Esophagus muscularis mucosa (tissue), 4 donors: Measurements from ENCODE around the gene SLC45A3. TPM values are rescaled to one million over a fixed set of nuclear protein-coding genes. Genes with fewer than 3 reads are reported as not detected.

Source experiments
- DNase-seq: peaks from one replicate; pipeline ENCODE4 v3.0.0-alpha.2; 2017; ENCODE audit errors: extremely low spot score
- H3K27ac ChIP-seq, 4 donors: fragments of 200-600 bp; sonication (generic); replicated peaks in 1 of 4; 1 replicate in 3 of 4; 2 replicates in 1 of 4; pipeline ENCODE4 v1.5.1; 2016 to 2019; ENCODE audit warnings: mild to moderate bottlenecking in 1 of 4
- H3K27me3 ChIP-seq, 4 donors: fragments of 200-600 bp; sonication (generic); one replicate each; pipeline versions ENCODE4 v1.5.1 to v1.6.0; 2016 to 2019
- H3K36me3 ChIP-seq, 4 donors: fragments of 200-600 bp; sonication (generic); one replicate each; pipeline ENCODE4 v1.5.1; 2016 to 2019
- H3K4me1 ChIP-seq, 4 donors: fragments of 200-600 bp; sonication (generic); one replicate each; pipeline ENCODE4 v1.5.1; 2016 to 2019
- H3K4me3 ChIP-seq, 4 donors: fragments of 200-600 bp; sonication (generic); 1 replicate in 2 of 4; 2 replicates in 2 of 4; pipeline ENCODE4 v1.5.1; 2016 to 2019; ENCODE audit warnings: mild to moderate bottlenecking in 4 of 4, moderate library complexity in 1 of 4
- H3K9me3 ChIP-seq, 4 donors: fragments of 200-600 bp; sonication (generic); 1 replicate in 3 of 4; 2 replicates in 1 of 4; pipeline ENCODE4 v1.5.1; 2016 to 2019
- CTCF ChIP-seq, 3 experiments: fragments of 200-600 bp in 2 of 3; fragments of 450-650 bp in 1 of 3; sonication (generic) in 2 of 3; IDR thresholded peaks; one replicate each; pipeline ENCODE4 v1.5.1; 2017 to 2019; ENCODE audit warnings: antibody characterized with exemption in 3 of 3, mild to moderate bottlenecking in 2 of 3, moderate library complexity in 1 of 3
- EP300 ChIP-seq: sonication (generic); formaldehyde crosslinking; IDR thresholded peaks from one replicate; pipeline ENCODE4 v1.6.1; 2017; ENCODE audit warnings: antibody characterized with exemption
- POLR2A ChIP-seq: fragments of 450-650 bp; IDR thresholded peaks from one replicate; pipeline ENCODE4 v1.6.1; 2017; ENCODE audit warnings: antibody characterized with exemption, moderate library complexity, mild to moderate bottlenecking, low read depth
- POLR2AphosphoS5 ChIP-seq, 2 donors: sonication (generic); formaldehyde crosslinking; IDR thresholded peaks; one replicate each; pipeline ENCODE4 v1.6.1; 2017; ENCODE audit warnings: antibody characterized with exemption in 2 of 2
- WGBS: methylation state at CpG from one replicate; pipeline ENCODE4 v1.1.5; 2018; 5-methylcytosine and 5-hydroxymethylcytosine counted together
- intact Hi-C: fragments of 100-400 bp; cut with DNase I; formaldehyde crosslinking; loops from one replicate; pipeline ENCODE4 v1.15.1; 2023
- total RNA-seq, 4 donors: library from RNA; depleted of rRNA; stranded (reverse); fragments of >200 nt; gene quantifications; one replicate each; pipeline versions ENCODE4 v1.1.0 to v1.2.1, GENCODE V29; 2016

SLC45A3 gene
- total RNA-seq, 4 donors from 2014 or later: 0.86 to 1.7 (median 1.1) TPM

- H3K9me3 ChIP-seq: no peaks in the 10 kb centered on the region
- intact Hi-C loops: no loop called here
- no peak for TF ChIP-seq POLR2A
- no peak for DNase-seq
- no peaks in the 10 kb centered on the region for H3K27me3 ChIP-seq
- no peak overlapping the region for H3K27ac ChIP-seq
- 87% methylated on average over 4 of the region's 4 CpGs for WGBS
- H3K36me3 ChIP-seq: peaks cover 22 to 62% (median 51%) of the 10 kb centered on the region in 4 donors
- H3K4me3 ChIP-seq: no peak overlapping the region
- H3K4me1 ChIP-seq: peaks cover 8 to 21% (median 15%) of the 10 kb centered on the region in 4 donors
Observed at GRCh38 chr1:205714906-205715246, 34.6 kb upstream of the SLC45A3 start.

- intact Hi-C loops: no loop called here
- WGBS: 73% methylated on average over 5 of the region's 5 CpGs
- peaks cover 22 to 60% (median 46%) of the 10 kb centered on the region in 4 donors for H3K36me3 ChIP-seq
- no peak overlapping the region for H3K4me3 ChIP-seq
- H3K9me3 ChIP-seq: no peaks in the 10 kb centered on the region
- DNase-seq: no peak
- no peak for TF ChIP-seq EP300
- TF ChIP-seq POLR2AphosphoS5 (IDR thresholded peaks at IDR 0.05): no peak
- TF ChIP-seq CTCF (IDR thresholded peaks at IDR 0.05): no peak
- no peak for TF ChIP-seq POLR2A
- H3K27ac ChIP-seq: no peak overlapping the region
- no peaks in the 10 kb centered on the region for H3K27me3 ChIP-seq
- H3K4me1 ChIP-seq: peaks cover 8 to 26% (median 15%) of the 10 kb centered on the region in 4 donors
Observed at GRCh38 chr1:205714190-205714905, 34.0 kb upstream of the SLC45A3 start.

GRCh38 chr1:205711105-205712048 is 31.1 kb upstream of the SLC45A3 start:
- no peak overlapping the region for H3K4me3 ChIP-seq
- H3K36me3 ChIP-seq: peaks cover 0 to 34% (median 16%) of the 10 kb centered on the region in 4 donors
- no peak for DNase-seq
- H3K27ac ChIP-seq: peak overlapping the region in 1 of 4 donors; percentile 19
- 42% methylated on average over 8 of the region's 8 CpGs for WGBS
- no peaks in the 10 kb centered on the region for H3K27me3 ChIP-seq
- peaks cover 16 to 34% (median 24%) of the 10 kb centered on the region in 4 donors for H3K4me1 ChIP-seq
- H3K9me3 ChIP-seq: no peaks in the 10 kb centered on the region
- intact Hi-C loops: loop anchor here (1.0 kb wide), 1 partner anchor 52 kb away; no protein-coding TSS in a partner anchor
- TF ChIP-seq POLR2AphosphoS5 (IDR thresholded peaks at IDR 0.05) (peak in 1 of 2 donors; percentile 66), EP300 (no peak), CTCF (IDR thresholded peaks at IDR 0.05) (peak; percentile 79 to 91 (median 80))

- TF ChIP-seq EP300: no peak
- TF ChIP-seq POLR2A: no peak
- TF ChIP-seq POLR2AphosphoS5 (IDR thresholded peaks at IDR 0.05): no peak
- no peak for TF ChIP-seq CTCF (IDR thresholded peaks at IDR 0.05)
- H3K36me3 ChIP-seq: peaks cover 0 to 25% (median 8%) of the 10 kb centered on the region in 4 donors
- intact Hi-C loops: loop anchor here (1.0 kb wide), 1 partner anchor 51 kb away; no protein-coding TSS in a partner anchor
- H3K27ac ChIP-seq: no peak overlapping the region
- no peaks in the 10 kb centered on the region for H3K27me3 ChIP-seq
- H3K4me3 ChIP-seq: no peak overlapping the region
- no peak for DNase-seq
- 67% methylated on average over 1 of the region's 1 CpG for WGBS
- peaks cover 16 to 34% (median 26%) of the 10 kb centered on the region in 4 donors for H3K4me1 ChIP-seq
- H3K9me3 ChIP-seq: no peaks in the 10 kb centered on the region
Observed at GRCh38 chr1:205710201-205711062, 30.1 kb upstream of the SLC45A3 start.
